Stimulated activated effector memory CD8-positive, alpha-beta T cell treated with anti-CD3 and anti-CD28 coated beads, Interleukin-12 subunit alpha, Interleukin-12 subunit beta, amount 100 ng/mL, for 72 hours (primary cell): Measurements from ENCODE around the gene ELF5.

Source experiments
- ATAC-seq: fragments of 150-1000 bp; cut with Tn5 transposase; 2 replicates; pipeline ENCODE4 v1.10.0; 2021
- DNase-seq, 2 donors: peaks; one replicate each; pipeline ENCODE4 v3.0.0; 2021 to 2022; ENCODE audit warnings: low spot score in 2 of 2
- H3K27ac Mint-ChIP-seq: one replicate; pipeline ENCODE4 v1.8.0; 2022; ENCODE audit warnings: mild to moderate bottlenecking, mixed read lengths
- H3K36me3 Mint-ChIP-seq: one replicate; pipeline ENCODE4 v1.8.0; 2022; ENCODE audit warnings: mild to moderate bottlenecking, mixed read lengths
- H3K4me1 Mint-ChIP-seq: one replicate; pipeline ENCODE4 v1.8.0; 2022; ENCODE audit warnings: mixed read lengths
- H3K4me3 Mint-ChIP-seq: one replicate; pipeline ENCODE4 v1.8.0; 2022; ENCODE audit warnings: mild to moderate bottlenecking, mixed read lengths
- H3K9me3 Mint-ChIP-seq: one replicate; pipeline ENCODE4 v1.8.0; 2022; ENCODE audit warnings: mixed read lengths

ELF5 gene

DNA sequence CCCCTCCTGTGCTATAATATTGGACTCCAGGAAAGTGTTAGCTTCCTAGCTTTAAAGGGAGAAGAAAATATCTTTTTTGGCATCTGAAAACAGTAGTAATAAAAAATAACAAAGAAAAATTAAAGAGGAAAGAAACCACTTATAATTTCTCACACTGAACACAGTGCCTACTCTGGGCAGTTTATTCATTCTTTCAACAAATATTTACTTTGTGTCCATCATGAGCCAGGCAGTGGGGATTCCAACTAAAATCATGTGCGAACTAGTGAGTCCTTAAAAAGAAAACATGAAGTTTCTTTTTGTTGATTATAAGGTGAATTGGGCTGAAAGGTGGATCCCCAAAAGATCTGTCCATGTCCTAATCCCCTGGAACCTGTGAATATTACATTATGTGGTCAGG, 16.0 kb upstream of the ELF5 start:
- DNase-seq (no peak), ATAC-seq (no peak)
- H3K9me3 Mint-ChIP-seq: peaks cover 2% of the 10 kb centered on the region
- H3K4me1 Mint-ChIP-seq: peaks cover 6% of the 10 kb centered on the region
- H3K4me3 Mint-ChIP-seq: no peak overlapping the region
- no peaks in the 10 kb centered on the region for H3K36me3 Mint-ChIP-seq
- H3K27ac Mint-ChIP-seq: no peak overlapping the region

DNA sequence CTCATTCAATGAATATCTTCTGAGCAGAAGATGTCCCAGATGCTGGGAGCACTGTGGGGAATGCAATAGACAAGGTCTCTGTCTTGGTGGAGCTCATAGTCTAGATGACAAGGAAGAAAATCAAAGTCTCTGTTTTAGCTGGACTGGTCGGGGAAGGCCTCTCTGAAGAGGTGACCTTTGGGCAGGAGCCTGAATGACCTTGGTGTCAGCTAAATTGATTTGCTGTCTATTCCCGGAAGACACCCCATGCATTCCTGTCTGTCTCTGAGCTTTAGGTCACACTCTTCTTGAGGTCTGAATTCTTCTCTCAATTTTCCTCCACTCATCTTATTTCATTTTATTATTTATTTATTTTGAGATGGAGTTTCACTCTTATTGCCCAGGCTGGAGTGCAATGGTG, 14.5 kb upstream of the ELF5 start:
- no peak for ATAC-seq

DNA sequence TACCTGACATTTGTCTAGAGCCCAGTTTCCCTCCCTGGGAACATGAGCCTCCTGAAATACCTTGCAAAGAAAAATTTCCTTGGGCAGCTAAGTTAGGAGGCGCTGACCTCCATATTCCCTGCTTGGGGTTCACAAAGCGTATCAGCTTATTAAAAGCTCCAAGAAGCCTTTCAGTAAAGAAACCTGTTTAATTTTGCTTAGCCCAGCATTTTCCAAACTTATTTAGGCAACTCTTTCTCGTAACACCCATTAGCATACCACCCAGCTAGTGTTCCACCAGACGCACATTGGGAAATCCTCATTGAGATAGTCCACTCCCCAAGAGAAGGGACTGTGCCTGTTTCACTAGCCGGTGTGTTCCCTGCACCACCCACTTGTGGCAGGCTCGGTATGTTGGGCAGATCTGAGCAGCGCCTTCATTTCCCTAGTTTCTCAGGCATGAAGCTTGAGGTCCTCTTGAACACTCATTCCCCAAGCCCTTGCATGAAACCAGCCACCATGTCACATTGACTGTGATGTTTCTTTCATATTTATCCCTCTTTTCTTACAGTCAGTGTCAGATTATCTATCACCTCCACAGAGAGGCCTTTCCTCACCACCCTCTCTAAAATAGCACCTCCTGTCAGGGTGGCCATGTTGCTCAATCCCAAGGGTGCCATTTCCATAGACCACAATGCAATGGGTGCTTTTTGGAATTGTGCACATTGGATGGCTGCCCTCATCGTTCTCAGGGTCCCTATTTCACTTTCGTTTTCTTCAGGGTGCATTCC, 12.5 kb upstream of the ELF5 start:
- Mint-ChIP-seq H3K9me3 (no peaks in the 10 kb centered on the region), H3K4me1 (peaks cover 6% of the 10 kb centered on the region), H3K36me3 (no peaks in the 10 kb centered on the region), H3K4me3 (no peak overlapping the region), H3K27ac (no peak overlapping the region)
- DNase-seq: no peak
- no peak for ATAC-seq

More for the DNA sequence above, 14.5 kb upstream of the ELF5 start:
- no peak overlapping the region for H3K27ac Mint-ChIP-seq
- no peaks in the 10 kb centered on the region for H3K9me3 Mint-ChIP-seq
- H3K4me3 Mint-ChIP-seq: no peak overlapping the region
- DNase-seq: no peak
- peaks cover 6% of the 10 kb centered on the region for H3K4me1 Mint-ChIP-seq
- H3K36me3 Mint-ChIP-seq: no peaks in the 10 kb centered on the region

DNA sequence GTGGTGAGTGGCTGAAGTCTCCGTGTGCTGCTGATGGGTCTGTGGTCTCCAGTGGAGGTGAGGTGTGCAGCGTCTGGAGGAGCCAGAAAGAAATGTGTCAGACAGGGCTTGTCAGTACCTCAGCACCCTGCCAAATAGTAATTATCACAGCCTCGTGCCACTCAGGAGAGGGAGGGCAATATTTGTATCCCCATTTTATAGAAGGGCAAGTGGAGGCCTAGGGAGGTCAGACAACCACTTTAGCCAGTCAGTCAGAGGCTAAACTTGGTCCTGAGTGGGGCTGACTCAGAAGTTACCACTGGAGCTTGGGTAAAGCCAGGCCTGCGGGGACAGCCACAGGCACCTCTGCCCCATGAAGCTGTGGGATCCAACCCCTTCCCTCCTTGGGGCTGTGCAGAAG, 11.5 kb upstream of the ELF5 start:
- Mint-ChIP-seq H3K36me3 (no peaks in the 10 kb centered on the region), H3K9me3 (no peaks in the 10 kb centered on the region), H3K4me3 (no peak overlapping the region), H3K4me1 (peaks cover 6% of the 10 kb centered on the region), H3K27ac (no peak overlapping the region)
- DNase-seq (no peak), ATAC-seq (no peak)

DNA sequence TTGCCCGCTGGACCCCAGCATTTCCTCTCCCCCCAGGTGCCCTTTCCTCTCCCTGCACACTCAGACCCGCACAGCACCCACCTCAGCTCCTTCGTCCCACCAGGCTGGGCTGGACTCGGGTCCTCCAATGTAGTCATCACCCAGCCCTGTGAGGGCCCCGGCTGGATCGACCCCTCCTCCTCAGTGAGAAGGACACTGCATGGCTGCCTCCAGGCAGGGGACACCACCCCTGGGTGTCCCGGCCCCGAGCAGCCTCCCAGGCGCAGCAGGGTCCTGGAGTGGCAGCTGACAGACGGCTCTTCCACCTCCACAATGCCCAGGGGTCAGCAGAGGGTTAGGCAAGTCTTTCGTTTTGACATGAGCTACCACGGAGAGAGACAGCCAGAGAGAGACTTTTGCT, 11.1 kb upstream of the ELF5 start:
- Mint-ChIP-seq H3K27ac (no peak overlapping the region), H3K9me3 (no peaks in the 10 kb centered on the region), H3K4me3 (no peak overlapping the region), H3K4me1 (peaks cover 6% of the 10 kb centered on the region), H3K36me3 (no peaks in the 10 kb centered on the region)
- DNase-seq (no peak), ATAC-seq (peak; percentile 21)

DNA sequence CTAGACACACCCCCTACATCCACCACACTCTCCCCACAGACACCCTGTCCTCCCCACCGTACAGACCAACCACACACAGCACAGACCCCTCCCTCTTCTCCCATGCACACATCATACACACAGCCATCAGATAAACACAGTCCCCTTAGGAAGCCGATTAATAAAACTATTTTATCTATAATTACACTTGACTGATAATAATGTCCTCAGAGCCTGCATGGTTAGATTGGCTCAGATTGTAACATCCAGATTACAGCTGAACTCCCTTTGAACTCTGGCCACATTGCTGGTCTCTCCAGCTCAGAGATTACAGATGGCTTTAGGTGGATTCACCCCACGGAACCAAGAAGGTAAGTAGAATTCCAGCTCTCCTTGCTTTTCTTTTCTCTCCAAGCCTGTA, 9.5 kb upstream of the ELF5 start:
- Mint-ChIP-seq H3K36me3 (no peaks in the 10 kb centered on the region), H3K9me3 (no peaks in the 10 kb centered on the region), H3K4me3 (no peak overlapping the region), H3K27ac (no peak overlapping the region), H3K4me1 (peaks cover 6% of the 10 kb centered on the region)
- no peak for DNase-seq
- ATAC-seq: peak; percentile 17

DNA sequence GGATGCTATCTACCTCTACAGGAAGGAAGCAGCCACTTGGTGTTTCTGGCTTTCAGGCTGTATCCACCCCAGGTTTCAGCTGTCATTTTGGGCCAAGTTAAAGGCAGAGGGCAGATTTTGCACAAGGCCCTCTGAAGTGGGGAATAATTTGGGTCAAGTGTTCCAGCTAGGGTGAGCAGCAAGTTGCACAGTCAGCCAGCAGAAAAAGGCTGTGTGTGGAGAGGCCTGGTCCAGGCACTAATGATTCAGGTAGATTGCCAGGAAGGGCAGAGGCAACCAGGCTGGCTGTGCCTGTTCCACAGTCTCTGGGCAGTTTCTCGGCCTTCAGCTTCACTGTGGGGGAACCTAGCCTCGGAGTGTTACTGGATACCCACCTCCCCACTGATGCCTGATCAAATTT, 8.6 kb upstream of the ELF5 start:
- Mint-ChIP-seq H3K4me3 (no peak overlapping the region), H3K36me3 (no peaks in the 10 kb centered on the region), H3K4me1 (peaks cover 6% of the 10 kb centered on the region), H3K27ac (no peak overlapping the region), H3K9me3 (no peaks in the 10 kb centered on the region)
- ATAC-seq: no peak
- DNase-seq: no peak

DNA sequence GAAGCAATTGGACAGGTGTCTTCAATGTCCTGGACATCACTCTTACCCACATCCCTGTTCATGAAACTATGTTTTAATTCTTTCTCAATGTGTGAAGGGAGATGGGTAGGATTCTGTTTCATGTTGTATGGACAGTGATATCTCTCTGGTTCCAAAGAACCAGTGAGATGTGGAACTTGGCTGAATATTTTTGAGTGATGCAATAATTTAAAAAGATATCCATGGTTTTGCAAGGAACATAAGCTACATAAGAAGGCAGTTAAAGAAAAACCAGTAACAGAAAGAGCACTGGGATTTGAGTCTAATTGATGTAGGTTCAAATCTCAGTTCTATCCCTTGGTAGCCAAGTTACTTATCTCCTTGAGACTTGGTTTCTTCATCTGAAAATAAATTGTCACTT, 7.7 kb upstream of the ELF5 start:
- H3K4me1 Mint-ChIP-seq: peaks cover 3% of the 10 kb centered on the region

DNA sequence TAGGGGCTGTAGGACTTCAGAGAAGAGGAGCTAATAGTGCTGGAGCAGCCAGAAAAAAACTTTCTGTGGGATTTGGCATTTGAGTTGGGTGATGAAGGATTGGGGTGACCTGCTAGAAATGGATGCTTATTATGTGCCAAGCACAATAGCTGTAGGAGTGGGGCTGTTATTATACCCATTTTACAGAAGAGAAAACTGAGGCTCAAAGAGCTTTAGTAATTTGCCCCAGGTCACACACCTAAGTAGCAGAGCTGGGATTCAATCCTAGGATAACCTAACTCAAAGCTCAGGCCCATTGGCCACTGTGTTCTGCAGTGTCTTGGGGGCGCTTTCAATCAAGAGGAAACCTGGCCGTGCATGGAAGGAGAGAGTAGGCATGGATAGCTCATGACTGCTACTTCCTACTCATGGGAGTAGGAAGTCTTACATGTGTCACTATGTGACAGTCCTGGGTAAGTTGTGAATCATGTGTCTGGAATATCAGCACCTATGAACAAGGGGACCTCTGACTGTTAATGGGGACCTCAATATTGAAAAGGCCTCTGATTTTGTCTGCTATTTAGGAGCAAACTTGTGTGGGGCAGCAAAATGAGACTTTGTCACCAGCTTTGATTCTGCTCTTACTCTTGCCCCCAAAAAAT, 6.1 kb upstream of the ELF5 start:
- Mint-ChIP-seq H3K36me3 (no peaks in the 10 kb centered on the region), H3K4me3 (no peak overlapping the region), H3K9me3 (no peaks in the 10 kb centered on the region), H3K27ac (no peak overlapping the region), H3K4me1 (no peaks in the 10 kb centered on the region)
- no peak for ATAC-seq
- no peak for DNase-seq

More for the DNA sequence above, 7.7 kb upstream of the ELF5 start:
- Mint-ChIP-seq H3K4me3 (no peak overlapping the region), H3K27ac (no peak overlapping the region), H3K36me3 (no peaks in the 10 kb centered on the region), H3K9me3 (no peaks in the 10 kb centered on the region)
- DNase-seq (no peak), ATAC-seq (no peak)

DNA sequence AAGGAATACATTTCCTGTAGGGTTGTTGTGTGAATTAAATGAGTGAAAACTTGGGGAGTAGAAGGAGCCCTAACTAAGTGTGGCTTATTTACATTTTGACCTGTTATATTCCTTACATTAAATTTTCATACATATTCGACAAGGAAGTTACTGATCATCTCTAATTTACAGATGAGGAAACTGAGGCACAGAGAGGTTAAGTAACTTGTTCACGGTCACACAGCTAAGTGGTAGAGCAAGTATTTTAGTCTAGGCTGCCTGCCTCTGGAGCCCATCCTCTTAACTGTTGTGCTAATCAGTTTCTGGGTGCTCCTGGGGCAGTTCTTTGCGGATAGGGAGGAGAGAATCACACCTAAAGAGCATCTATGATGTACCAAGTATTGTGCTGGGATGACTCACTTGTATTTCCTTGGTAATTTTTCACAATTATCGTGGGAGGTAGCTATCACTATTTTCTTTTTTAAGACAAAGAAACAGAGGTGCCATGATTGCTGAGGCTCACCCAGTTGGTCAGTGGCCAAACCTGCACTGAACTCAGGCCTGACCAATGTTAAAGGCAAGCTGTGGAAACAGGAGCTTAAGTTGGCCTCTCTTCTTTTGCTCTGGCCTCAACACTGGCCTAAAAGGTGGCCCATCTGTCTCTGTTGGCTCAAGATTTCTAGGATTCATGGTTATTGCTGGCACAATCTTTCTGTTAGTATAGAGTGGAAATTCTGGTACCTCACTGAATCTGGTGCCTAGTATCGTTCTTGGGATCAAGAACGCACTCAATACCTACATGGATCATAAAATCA, 2.9 kb upstream of the ELF5 start:
- DNase-seq (no peak), ATAC-seq (no peak)
- Mint-ChIP-seq H3K27ac (no peak overlapping the region), H3K36me3 (no peaks in the 10 kb centered on the region), H3K4me3 (no peak overlapping the region), H3K4me1 (no peaks in the 10 kb centered on the region), H3K9me3 (no peaks in the 10 kb centered on the region)

DNA sequence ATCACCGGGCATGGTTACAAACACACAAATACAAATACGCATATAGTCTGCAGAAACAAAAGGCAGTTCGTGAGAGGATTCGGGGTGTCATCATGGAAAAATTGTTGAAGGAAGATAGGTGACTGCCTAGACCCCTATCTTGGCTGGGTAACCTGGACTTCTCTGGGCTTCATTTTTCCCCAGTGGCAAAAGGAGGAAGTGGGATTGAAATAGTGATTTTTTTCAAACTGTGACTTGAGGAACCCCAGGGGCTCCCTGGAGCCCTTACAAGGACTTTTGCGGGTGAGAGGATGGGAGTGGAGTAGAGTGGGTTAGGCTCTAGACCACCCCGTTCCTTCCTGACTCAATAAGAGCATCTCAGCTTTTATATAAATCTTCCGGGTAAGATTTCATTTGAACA, 1.0 kb upstream of the ELF5 start:
- no peaks in the 10 kb centered on the region for H3K9me3 Mint-ChIP-seq
- ATAC-seq (no peak), DNase-seq (no peak)
- H3K27ac Mint-ChIP-seq: no peak overlapping the region
- no peak overlapping the region for H3K4me3 Mint-ChIP-seq
- H3K36me3 Mint-ChIP-seq: no peaks in the 10 kb centered on the region
- no peaks in the 10 kb centered on the region for H3K4me1 Mint-ChIP-seq

DNA sequence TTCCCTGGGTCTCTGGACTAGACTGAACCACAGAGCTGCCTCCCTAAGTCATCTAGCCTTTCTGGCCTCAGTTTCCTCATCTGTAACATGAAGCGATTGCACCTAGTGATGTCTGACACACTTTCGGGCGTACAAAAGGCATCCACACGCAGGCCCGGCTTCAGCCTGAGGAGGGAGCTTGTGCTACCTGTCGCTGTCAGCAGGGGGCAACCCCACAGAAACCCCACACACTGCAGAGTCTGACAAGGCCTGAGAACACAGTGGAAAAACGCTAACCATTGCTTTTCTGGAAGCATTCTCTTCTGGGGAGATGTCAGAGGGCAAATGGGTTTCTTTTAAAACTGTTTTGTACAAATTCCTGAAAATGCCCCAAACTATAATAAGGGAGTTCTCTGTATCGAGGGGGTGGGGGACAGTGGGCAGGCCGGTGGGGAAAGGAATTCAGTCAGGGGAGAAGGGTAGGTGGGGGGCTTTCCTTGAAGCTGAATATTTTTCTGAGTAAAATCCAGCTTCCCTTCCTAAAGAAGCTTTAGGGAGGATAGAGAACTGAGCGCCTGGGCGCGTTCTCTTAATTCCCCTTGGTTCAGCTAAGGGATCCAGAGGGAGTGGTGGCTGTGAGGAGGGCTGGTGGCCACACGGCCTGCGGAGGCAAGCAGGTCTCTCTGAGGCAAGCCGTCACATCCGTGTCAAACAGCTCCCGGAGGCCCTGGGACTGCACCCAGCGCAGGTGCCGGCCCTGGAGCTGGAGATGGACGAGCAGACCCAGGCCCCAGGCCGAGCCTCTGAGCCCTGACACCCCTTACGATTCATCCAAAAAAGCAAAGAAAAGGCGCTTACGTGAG, 533 bp downstream of the ELF5 start:
- DNase-seq (peak; percentile 35 to 74), ATAC-seq (peak; percentile 82)
- no peaks in the 10 kb centered on the region for H3K36me3 Mint-ChIP-seq
- H3K9me3 Mint-ChIP-seq: no peaks in the 10 kb centered on the region
- H3K27ac Mint-ChIP-seq: no peak overlapping the region
- H3K4me3 Mint-ChIP-seq: no peak overlapping the region
- no peaks in the 10 kb centered on the region for H3K4me1 Mint-ChIP-seq

DNA sequence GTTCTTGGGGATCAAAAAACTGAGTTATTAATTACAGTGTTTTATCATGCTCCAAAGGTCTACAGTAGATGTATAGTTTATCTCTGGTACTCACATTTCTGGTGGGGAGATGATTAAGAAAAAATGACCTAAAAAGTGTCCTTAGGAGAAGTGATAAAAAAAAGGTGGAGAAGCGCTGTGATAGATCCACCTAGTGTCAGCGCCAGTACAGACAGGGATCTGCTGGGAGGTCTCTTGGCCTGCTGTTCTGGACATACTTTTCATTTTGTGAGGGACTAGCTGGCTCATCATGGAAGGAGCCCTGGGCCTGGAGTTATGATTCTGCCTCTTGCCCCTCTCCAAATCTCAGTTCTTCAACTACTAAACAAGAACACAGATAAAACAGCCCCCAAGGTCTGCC, 2.9 kb downstream of the ELF5 start:
- no peak for ATAC-seq
- no peaks in the 10 kb centered on the region for H3K4me1 Mint-ChIP-seq
- H3K9me3 Mint-ChIP-seq: no peaks in the 10 kb centered on the region
- H3K36me3 Mint-ChIP-seq: no peaks in the 10 kb centered on the region
- no peak overlapping the region for H3K27ac Mint-ChIP-seq
- no peak overlapping the region for H3K4me3 Mint-ChIP-seq
- DNase-seq: no peak

DNA sequence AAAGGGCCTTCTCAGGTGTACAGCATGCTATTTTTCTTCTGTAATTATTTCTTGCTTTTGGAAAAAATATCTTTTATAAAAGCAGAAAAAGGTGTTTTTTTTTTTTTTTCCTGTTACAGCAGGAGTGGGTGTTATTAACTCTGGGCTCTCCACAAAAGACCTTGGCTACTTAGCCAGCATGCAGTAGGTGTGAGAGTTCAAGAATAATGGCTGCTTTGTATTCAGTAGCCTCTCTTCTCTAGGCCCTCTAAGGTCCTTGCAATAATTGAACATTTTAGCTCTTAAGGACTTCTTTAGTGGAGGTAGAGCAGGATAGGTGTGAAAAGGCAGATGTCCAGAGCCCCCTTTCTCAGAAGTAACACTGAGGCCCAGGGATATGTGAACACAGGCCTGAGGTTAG, 3.4 kb downstream of the ELF5 start:
- Mint-ChIP-seq H3K27ac (no peak overlapping the region), H3K4me3 (no peak overlapping the region), H3K36me3 (no peaks in the 10 kb centered on the region), H3K9me3 (no peaks in the 10 kb centered on the region), H3K4me1 (no peaks in the 10 kb centered on the region)
- ATAC-seq (no peak), DNase-seq (no peak)

DNA sequence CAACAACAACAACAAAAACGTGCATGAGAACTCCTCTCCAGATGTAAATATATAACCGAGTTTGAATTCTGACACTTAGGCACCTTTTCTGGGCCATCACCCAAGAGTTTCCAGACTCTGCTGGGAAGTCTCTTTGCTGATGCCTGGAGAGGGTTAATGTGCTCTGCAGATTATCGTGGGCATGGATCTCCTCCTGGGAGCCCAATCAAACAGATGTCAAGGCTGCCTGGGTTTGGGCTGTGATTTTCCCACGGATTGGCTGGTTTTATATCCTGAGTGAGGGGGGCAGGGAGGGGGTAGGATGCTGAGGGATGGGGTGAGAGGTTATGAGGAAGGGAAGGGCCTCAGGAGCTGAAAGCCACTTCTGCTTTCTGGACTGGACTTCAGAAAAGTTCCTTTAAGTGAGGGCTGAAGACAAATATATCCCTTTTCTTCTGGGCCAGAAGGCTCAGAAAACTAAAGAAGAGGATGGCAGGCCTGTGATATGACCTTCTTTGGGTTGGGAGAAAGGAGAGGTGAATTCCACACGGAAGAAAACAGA, 4.2 kb downstream of the ELF5 start:
- ATAC-seq: no peak
- no peak for DNase-seq
- no peaks in the 10 kb centered on the region for H3K9me3 Mint-ChIP-seq
- no peaks in the 10 kb centered on the region for H3K36me3 Mint-ChIP-seq
- H3K4me1 Mint-ChIP-seq: no peaks in the 10 kb centered on the region
- no peak overlapping the region for H3K4me3 Mint-ChIP-seq
- H3K27ac Mint-ChIP-seq: no peak overlapping the region
